Liver (tissue), 3 donors: Measurements from ENCODE around the gene SENP7.

Source experiments
- ATF3 ChIP-seq: IDR thresholded peaks from 2 replicates; pipeline ENCODE4 v1.6.1; 2016; ENCODE audit warnings: antibody characterized with exemption
- EGR1 ChIP-seq, 2 donors: IDR thresholded peaks; 2 replicates each; pipeline ENCODE4 v1.6.1; 2016 to 2018; ENCODE audit warnings: antibody characterized with exemption in 2 of 2, low read depth in 2 of 2
- FOXA2 ChIP-seq: IDR thresholded peaks from 2 replicates; pipeline ENCODE4 v1.6.1; 2016; ENCODE audit warnings: antibody characterized with exemption
- GABPA ChIP-seq, 2 donors: IDR thresholded peaks in 1 of 2; conservative IDR thresholded peaks in 1 of 2; 2 replicates each; pipeline ENCODE4 v1.6.1; 2016; ENCODE audit warnings: antibody characterized with exemption in 2 of 2, mild to moderate bottlenecking in 1 of 2, moderate library complexity in 1 of 2
- HNF4G ChIP-seq: IDR thresholded peaks from 2 replicates; pipeline ENCODE4 v1.6.1; 2016; ENCODE audit warnings: antibody characterized with exemption
- JUND ChIP-seq, 2 donors: IDR thresholded peaks; 2 replicates each; pipeline ENCODE4 v1.6.1; 2016; ENCODE audit warnings: antibody characterized with exemption in 2 of 2
- RAD21 ChIP-seq, 2 donors: IDR thresholded peaks; 2 replicates each; pipeline ENCODE4 v1.6.1; 2016; ENCODE audit warnings: antibody characterized with exemption in 2 of 2, mild to moderate bottlenecking in 2 of 2
- SP1 ChIP-seq: IDR thresholded peaks from 2 replicates; pipeline ENCODE4 v1.6.1; 2018; ENCODE audit warnings: antibody characterized with exemption, mild to moderate bottlenecking
- TAF1 ChIP-seq: conservative IDR thresholded peaks from 2 replicates; pipeline ENCODE4 v1.6.1; 2016; ENCODE audit warnings: antibody characterized with exemption, mild to moderate bottlenecking
- ZBTB33 ChIP-seq: IDR thresholded peaks from 2 replicates; pipeline ENCODE4 v1.6.1; 2016; ENCODE audit warnings: antibody characterized with exemption
- TF ChIP-seq, protein P1 (sequence below): fragments of 150-350 bp; IDR thresholded peaks from 2 replicates; pipeline ENCODE4 v1.5.1; 2017; ENCODE audit warnings: improper control_type of control experiment, low read depth, low read length; ENCODE audit not compliant: missing input control
- TF ChIP-seq, protein P2 (sequence below): IDR thresholded peaks from 2 replicates; pipeline ENCODE4 v1.6.1; 2016; ENCODE audit warnings: antibody characterized with exemption
- TF ChIP-seq, protein P3 (sequence below): IDR thresholded peaks from 2 replicates; pipeline ENCODE4 v1.6.1; 2016; ENCODE audit warnings: antibody characterized with exemption, mild to moderate bottlenecking
- donor health status: healthy.
- donor health status: healthy.

- TF ChIP-seq, protein P1, sequence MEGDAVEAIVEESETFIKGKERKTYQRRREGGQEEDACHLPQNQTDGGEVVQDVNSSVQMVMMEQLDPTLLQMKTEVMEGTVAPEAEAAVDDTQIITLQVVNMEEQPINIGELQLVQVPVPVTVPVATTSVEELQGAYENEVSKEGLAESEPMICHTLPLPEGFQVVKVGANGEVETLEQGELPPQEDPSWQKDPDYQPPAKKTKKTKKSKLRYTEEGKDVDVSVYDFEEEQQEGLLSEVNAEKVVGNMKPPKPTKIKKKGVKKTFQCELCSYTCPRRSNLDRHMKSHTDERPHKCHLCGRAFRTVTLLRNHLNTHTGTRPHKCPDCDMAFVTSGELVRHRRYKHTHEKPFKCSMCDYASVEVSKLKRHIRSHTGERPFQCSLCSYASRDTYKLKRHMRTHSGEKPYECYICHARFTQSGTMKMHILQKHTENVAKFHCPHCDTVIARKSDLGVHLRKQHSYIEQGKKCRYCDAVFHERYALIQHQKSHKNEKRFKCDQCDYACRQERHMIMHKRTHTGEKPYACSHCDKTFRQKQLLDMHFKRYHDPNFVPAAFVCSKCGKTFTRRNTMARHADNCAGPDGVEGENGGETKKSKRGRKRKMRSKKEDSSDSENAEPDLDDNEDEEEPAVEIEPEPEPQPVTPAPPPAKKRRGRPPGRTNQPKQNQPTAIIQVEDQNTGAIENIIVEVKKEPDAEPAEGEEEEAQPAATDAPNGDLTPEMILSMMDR = no peak
- no peak for TF ChIP-seq ATF3
- no peak for TF ChIP-seq FOXA2
- TF ChIP-seq HNF4G = no peak
- TF ChIP-seq TAF1 = no peak
- TF ChIP-seq, protein P2, sequence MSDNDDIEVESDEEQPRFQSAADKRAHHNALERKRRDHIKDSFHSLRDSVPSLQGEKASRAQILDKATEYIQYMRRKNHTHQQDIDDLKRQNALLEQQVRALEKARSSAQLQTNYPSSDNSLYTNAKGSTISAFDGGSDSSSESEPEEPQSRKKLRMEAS = no peak
- TF ChIP-seq EGR1 (IDR thresholded peaks at IDR 0.05; ENCODE audit: low read depth in 2 of 2) = no peak
- no peak for TF ChIP-seq SP1
- TF ChIP-seq ZBTB33 = no peak
- no peak for TF ChIP-seq GABPA (IDR thresholded peaks at IDR 0.05 in 1 of 2, conservative IDR thresholded peaks at IDR 0.05 in 1 of 2)
- TF ChIP-seq RAD21 (IDR thresholded peaks at IDR 0.05) = no peak
- TF ChIP-seq JUND (IDR thresholded peaks at IDR 0.05) = no peak
- TF ChIP-seq, protein P3, sequence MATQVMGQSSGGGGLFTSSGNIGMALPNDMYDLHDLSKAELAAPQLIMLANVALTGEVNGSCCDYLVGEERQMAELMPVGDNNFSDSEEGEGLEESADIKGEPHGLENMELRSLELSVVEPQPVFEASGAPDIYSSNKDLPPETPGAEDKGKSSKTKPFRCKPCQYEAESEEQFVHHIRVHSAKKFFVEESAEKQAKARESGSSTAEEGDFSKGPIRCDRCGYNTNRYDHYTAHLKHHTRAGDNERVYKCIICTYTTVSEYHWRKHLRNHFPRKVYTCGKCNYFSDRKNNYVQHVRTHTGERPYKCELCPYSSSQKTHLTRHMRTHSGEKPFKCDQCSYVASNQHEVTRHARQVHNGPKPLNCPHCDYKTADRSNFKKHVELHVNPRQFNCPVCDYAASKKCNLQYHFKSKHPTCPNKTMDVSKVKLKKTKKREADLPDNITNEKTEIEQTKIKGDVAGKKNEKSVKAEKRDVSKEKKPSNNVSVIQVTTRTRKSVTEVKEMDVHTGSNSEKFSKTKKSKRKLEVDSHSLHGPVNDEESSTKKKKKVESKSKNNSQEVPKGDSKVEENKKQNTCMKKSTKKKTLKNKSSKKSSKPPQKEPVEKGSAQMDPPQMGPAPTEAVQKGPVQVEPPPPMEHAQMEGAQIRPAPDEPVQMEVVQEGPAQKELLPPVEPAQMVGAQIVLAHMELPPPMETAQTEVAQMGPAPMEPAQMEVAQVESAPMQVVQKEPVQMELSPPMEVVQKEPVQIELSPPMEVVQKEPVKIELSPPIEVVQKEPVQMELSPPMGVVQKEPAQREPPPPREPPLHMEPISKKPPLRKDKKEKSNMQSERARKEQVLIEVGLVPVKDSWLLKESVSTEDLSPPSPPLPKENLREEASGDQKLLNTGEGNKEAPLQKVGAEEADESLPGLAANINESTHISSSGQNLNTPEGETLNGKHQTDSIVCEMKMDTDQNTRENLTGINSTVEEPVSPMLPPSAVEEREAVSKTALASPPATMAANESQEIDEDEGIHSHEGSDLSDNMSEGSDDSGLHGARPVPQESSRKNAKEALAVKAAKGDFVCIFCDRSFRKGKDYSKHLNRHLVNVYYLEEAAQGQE = no peak
These were observed 137.4 kb downstream of the SENP7 start for GRCh38 chr3:101375586-101375985.
